ENCODE results near the gene GNRHR.

- TF ChIP-seq CTCF (IDR thresholded peaks at IDR 0.05) (no peak), EP300 (IDR thresholded peaks at IDR 0.05) (no peak)
These were observed 36.5 kb upstream of the GNRHR start for GRCh38 chr4:67790721-67791120.
